PC-3 (cell line): ENCODE data around the gene SUCO.

Experiments used
- EZH2 ChIP-seq: fragments of 300-600 bp; sonication (generic); IDR thresholded peaks from one replicate; pipeline ENCODE4 v1.6.1; 2017; ENCODE audit warnings: antibody characterized with exemption, mild to moderate bottlenecking, low read length; ENCODE audit not compliant: unreplicated experiment
- EZH2phosphoT487 ChIP-seq: fragments of 300-600 bp; sonication (generic); IDR thresholded peaks from 2 replicates; pipeline ENCODE4 v1.6.1; 2018; ENCODE audit warnings: mild to moderate bottlenecking, antibody characterized with exemption, low read length, borderline replicate concordance
- TF ChIP-seq, protein P1 (sequence below): fragments of 300-600 bp; sonication (generic); conservative IDR thresholded peaks from 2 replicates; pipeline ENCODE4 v1.5.1; 2017; ENCODE audit warnings: antibody characterized with exemption, low read depth, mild to moderate bottlenecking, low read length

DNA sequence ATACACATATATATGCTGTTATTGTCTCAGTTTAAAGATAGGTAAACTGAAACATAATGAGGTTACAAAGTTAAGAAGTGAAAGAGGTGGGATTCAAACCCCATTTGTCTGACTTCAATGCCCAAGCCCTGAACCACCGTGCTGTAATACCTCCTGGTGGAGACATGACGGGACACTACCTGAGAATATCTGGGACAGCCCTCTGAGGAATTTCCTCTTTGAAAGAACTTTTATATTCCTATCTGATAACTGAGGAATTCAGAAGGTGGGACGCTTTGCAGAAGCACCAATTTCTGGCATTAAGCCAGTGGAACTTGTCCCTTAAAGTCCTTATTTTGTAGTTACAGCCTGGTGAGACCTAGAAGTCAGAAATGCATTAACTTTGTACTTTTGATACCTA is 93.9 kb downstream of the SUCO start:
- TF ChIP-seq, protein P1, sequence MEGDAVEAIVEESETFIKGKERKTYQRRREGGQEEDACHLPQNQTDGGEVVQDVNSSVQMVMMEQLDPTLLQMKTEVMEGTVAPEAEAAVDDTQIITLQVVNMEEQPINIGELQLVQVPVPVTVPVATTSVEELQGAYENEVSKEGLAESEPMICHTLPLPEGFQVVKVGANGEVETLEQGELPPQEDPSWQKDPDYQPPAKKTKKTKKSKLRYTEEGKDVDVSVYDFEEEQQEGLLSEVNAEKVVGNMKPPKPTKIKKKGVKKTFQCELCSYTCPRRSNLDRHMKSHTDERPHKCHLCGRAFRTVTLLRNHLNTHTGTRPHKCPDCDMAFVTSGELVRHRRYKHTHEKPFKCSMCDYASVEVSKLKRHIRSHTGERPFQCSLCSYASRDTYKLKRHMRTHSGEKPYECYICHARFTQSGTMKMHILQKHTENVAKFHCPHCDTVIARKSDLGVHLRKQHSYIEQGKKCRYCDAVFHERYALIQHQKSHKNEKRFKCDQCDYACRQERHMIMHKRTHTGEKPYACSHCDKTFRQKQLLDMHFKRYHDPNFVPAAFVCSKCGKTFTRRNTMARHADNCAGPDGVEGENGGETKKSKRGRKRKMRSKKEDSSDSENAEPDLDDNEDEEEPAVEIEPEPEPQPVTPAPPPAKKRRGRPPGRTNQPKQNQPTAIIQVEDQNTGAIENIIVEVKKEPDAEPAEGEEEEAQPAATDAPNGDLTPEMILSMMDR, result no peak
- TF ChIP-seq EZH2phosphoT487 (no peak), EZH2 (no peak)
